HG02885 (cell line): Measurements from ENCODE around the gene CASP12.
"Not testable (repeated sequence)": the region's sequence is repeated elsewhere in the genome, so short reads cannot be mapped to it uniquely, and the experiment has no call there.

Experiments used
- ATAC-seq: cut with Tn5 transposase; IDR thresholded peaks from one replicate; pipeline ENCODE4 v1.9.1; 2021; ENCODE audit warnings: mild to moderate bottlenecking; ENCODE audit not compliant: unreplicated experiment, poor library complexity

Gene CASP12

GRCh38 chr11:104897891-104898684 is at the start of gene CASP12:
TSS of gene CASP12 (minus strand) at chr11:104898460.
- ATAC-seq, result peak; percentile 85

- ATAC-seq, result peak; percentile 97
Measured at GRCh38 chr11:104946907-104947306, 48.6 kb upstream of the CASP12 start.

- no peak for ATAC-seq
Measured at GRCh38 chr11:104944076-104944475, 45.8 kb upstream of the CASP12 start.

- no peak for ATAC-seq
Measured at GRCh38 chr11:104943561-104943960, 45.3 kb upstream of the CASP12 start.

- no peak for ATAC-seq
Measured at GRCh38 chr11:104934594-104934993, 36.3 kb upstream of the CASP12 start.

GRCh38 chr11:104934073-104934472 is 35.8 kb upstream of the CASP12 start:
- ATAC-seq, result not testable (repeated sequence)

- ATAC-seq, result no peak
Measured at GRCh38 chr11:104928811-104929210, 30.6 kb upstream of the CASP12 start.

GRCh38 chr11:104926771-104927611 is 28.7 kb upstream of the CASP12 start:
- no peak for ATAC-seq

GRCh38 chr11:104925850-104926249 is 27.6 kb upstream of the CASP12 start:
- ATAC-seq, result no peak

GRCh38 chr11:104918113-104918824 is 20.0 kb upstream of the CASP12 start:
- ATAC-seq, result peak; percentile 77

GRCh38 chr11:104917271-104918112 is 19.2 kb upstream of the CASP12 start:
- ATAC-seq, result peak; percentile 44

- ATAC-seq, result no peak
Measured at GRCh38 chr11:104916442-104916841, 18.2 kb upstream of the CASP12 start.

GRCh38 chr11:104912102-104912501 is 13.8 kb upstream of the CASP12 start:
- no peak for ATAC-seq

GRCh38 chr11:104908186-104908531 is 9.9 kb upstream of the CASP12 start:
- ATAC-seq, result no peak

GRCh38 chr11:104907521-104908185 is 9.4 kb upstream of the CASP12 start:
- ATAC-seq, result peak; percentile 56

- ATAC-seq, result no peak
Measured at GRCh38 chr11:104905271-104905670, 7.0 kb upstream of the CASP12 start.

GRCh38 chr11:104899226-104899625 is 966 bp upstream of the CASP12 start:
- ATAC-seq, result no peak

- peak; percentile 7 for ATAC-seq
Measured at GRCh38 chr11:104898685-104899013, 389 bp upstream of the CASP12 start.

- no peak for ATAC-seq
Measured at GRCh38 chr11:104895634-104896033, 2.6 kb downstream of the CASP12 start.

- ATAC-seq, result no peak
Measured at GRCh38 chr11:104893876-104894275, 4.4 kb downstream of the CASP12 start.
